HepG2 (cell line): ENCODE results near the gene PAPOLB. TPM values are rescaled to one million over a fixed set of nuclear protein-coding genes. Genes with fewer than 3 reads are reported as not detected.

ENCODE experiments used
- ARID5B ChIP-seq: IDR thresholded peaks from 2 replicates; pipeline ENCODE4 v1.4.0; 2020; ENCODE audit warnings: mild to moderate bottlenecking, missing genetic modification reagents
- BRD4 ChIP-seq: sonication (generic); formaldehyde crosslinking; IDR thresholded peaks from 2 replicates; pipeline ENCODE4 v1.4.0; 2020; ENCODE audit warnings: missing genetic modification reagents
- CTCF ChIP-seq: sonication (generic); formaldehyde crosslinking; IDR thresholded peaks from 2 replicates; pipeline ENCODE4 v1.5.0; 2020; ENCODE audit warnings: mild to moderate bottlenecking, missing genetic modification reagents, moderate library complexity
- FOXC1 ChIP-seq: sonication (generic); formaldehyde crosslinking; IDR thresholded peaks from 2 replicates; pipeline ENCODE4 v1.8.0; 2022; ENCODE audit warnings: mild to moderate bottlenecking, missing genetic modification reagents, borderline replicate concordance
- KDM4B ChIP-seq: sonication (generic); formaldehyde crosslinking; IDR thresholded peaks from 2 replicates; pipeline ENCODE4 v1.4.0; 2020; ENCODE audit warnings: missing genetic modification reagents
- MED13 ChIP-seq: sonication (generic); formaldehyde crosslinking; IDR thresholded peaks from 2 replicates; pipeline ENCODE4 v1.5.0; 2020; ENCODE audit warnings: missing genetic modification reagents
- NFKBIZ ChIP-seq: IDR thresholded peaks from 2 replicates; pipeline ENCODE4 v1.6.1; 2018; ENCODE audit warnings: missing genetic modification reagents, missing compliant biosample characterization
- PBX2 ChIP-seq: IDR thresholded peaks from 2 replicates; pipeline ENCODE4 v1.6.1; 2016; ENCODE audit warnings: control low read depth
- PITX1 ChIP-seq: sonication (generic); formaldehyde crosslinking; IDR thresholded peaks from 2 replicates; pipeline ENCODE4 v1.5.1; 2020; ENCODE audit warnings: mild to moderate bottlenecking, missing genetic modification reagents
- ZBTB38 ChIP-seq: sonication (generic); formaldehyde crosslinking; IDR thresholded peaks from 2 replicates; pipeline ENCODE4 v1.5.1; 2020; ENCODE audit warnings: mild to moderate bottlenecking, missing genetic modification reagents
- ZBTB49 ChIP-seq: sonication (generic); formaldehyde crosslinking; IDR thresholded peaks from 2 replicates; pipeline ENCODE4 v1.4.0; 2020; ENCODE audit warnings: missing genetic modification reagents, borderline replicate concordance
- ZNF326 ChIP-seq: sonication (generic); formaldehyde crosslinking; IDR thresholded peaks from 2 replicates; pipeline ENCODE4 v1.4.0; 2020; ENCODE audit warnings: missing genetic modification reagents, borderline replicate concordance
- ZNF503 ChIP-seq: sonication (generic); formaldehyde crosslinking; IDR thresholded peaks from 2 replicates; pipeline ENCODE4 v1.4.0; 2020; ENCODE audit warnings: missing genetic modification reagents
- ZNF784 ChIP-seq: sonication (generic); formaldehyde crosslinking; IDR thresholded peaks from 2 replicates; pipeline ENCODE4 v1.5.1; 2020; ENCODE audit warnings: missing genetic modification reagents, mild to moderate bottlenecking, borderline replicate concordance
- ZNF850 ChIP-seq: sonication (generic); formaldehyde crosslinking; conservative IDR thresholded peaks from 2 replicates; pipeline ENCODE4 v1.9.0; 2021; ENCODE audit warnings: mild to moderate bottlenecking, missing genetic modification reagents
- polyA plus RNA-seq, 8 experiments: library from polyadenylated mRNA; depleted of rRNA in 3 of 8; stranded (reverse) in 7 of 8; unstranded in 1 of 8; fragments of >200 nt; fragmentation: Illumina TruSeq in 4 of 8; extraction: Trizol in 4 of 8; gene quantifications; 2 replicates each; pipeline versions ENCODE4 v1.2.1 to v1.2.3, GENCODE V29; 2011 to 2016; ENCODE audit warnings: low read depth in 4 of 8, missing spikeins in 1 of 8, mixed read lengths in 1 of 8; ENCODE audit not compliant: insufficient read depth in 1 of 8
- total RNA-seq, 5 experiments: library from RNA; depleted of rRNA; stranded (reverse); fragments of >200 nt; fragmentation: Illumina TruSeq; extraction: Trizol; gene quantifications; 2 replicates each; pipeline ENCODE4 v1.2.3, GENCODE V29; 2016; ENCODE audit warnings: low read depth in 1 of 5
- TF ChIP-seq, protein P1 (sequence below): IDR thresholded peaks from 2 replicates; pipeline ENCODE4 v1.6.1; 2016; ENCODE audit warnings: mild to moderate bottlenecking

The PAPOLB gene
- total and polyA plus RNA-seq, 2 of the 13 experiments (the other 11 are each of a cell fraction or from before 2014, with no cell fraction given): not detected

DNA sequence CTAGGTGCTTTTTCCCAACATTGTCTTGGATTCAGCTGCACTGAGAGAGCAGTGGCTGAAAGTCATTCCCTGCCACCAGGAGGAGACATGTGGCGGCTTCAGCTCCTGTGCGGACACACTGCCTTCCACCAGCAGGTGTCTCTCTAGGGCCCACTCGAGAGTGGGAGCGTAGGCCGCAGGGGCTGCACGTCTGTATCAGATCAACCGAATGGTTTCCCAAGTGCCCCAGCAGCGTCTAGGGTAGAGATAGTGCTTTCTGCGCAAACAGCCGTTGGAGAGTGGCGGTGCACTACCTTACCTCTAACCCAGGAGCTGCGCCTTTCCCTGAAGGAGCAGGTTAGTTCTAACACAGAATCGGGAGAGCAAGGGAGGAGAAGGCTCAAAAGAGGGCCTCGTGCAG is 31.7 kb downstream of the PAPOLB start (continued):
- TF ChIP-seq, protein P1, sequence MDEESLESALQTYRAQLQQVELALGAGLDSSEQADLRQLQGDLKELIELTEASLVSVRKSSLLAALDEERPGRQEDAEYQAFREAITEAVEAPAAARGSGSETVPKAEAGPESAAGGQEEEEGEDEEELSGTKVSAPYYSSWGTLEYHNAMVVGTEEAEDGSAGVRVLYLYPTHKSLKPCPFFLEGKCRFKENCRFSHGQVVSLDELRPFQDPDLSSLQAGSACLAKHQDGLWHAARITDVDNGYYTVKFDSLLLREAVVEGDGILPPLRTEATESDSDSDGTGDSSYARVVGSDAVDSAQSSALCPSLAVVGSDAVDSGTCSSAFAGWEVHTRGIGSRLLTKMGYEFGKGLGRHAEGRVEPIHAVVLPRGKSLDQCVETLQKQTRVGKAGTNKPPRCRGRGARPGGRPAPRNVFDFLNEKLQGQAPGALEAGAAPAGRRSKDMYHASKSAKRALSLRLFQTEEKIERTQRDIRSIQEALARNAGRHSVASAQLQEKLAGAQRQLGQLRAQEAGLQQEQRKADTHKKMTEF (CRISPR knock-in tag): peak; percentile 45; the same call in 1 of the 2 replicates
- no peak for TF ChIP-seq ZBTB49 (CRISPR knock-in tag)
- TF ChIP-seq MED13 (CRISPR knock-in tag): no peak
- TF ChIP-seq FOXC1 (CRISPR knock-in tag): no peak
- TF ChIP-seq ZNF503 (CRISPR knock-in tag): no peak
- no peak for TF ChIP-seq NFKBIZ (CRISPR knock-in tag)
- TF ChIP-seq ZNF326 (CRISPR knock-in tag): no peak
- TF ChIP-seq KDM4B (CRISPR knock-in tag): 0 out of 2 replicates have a peak, but pooled peaks have one; percentile 70
- TF ChIP-seq PITX1: no peak
- TF ChIP-seq ZNF784 (CRISPR knock-in tag): no peak
- no peak for TF ChIP-seq ZBTB38
- TF ChIP-seq ZNF850 (CRISPR knock-in tag): no peak
- peak; percentile 26; the same call in 1 of the 2 replicates for TF ChIP-seq ARID5B (CRISPR knock-in tag)
- peak; percentile 100 for TF ChIP-seq CTCF (CRISPR knock-in tag)
- TF ChIP-seq BRD4 (CRISPR knock-in tag): no peak
- TF ChIP-seq PBX2 (CRISPR knock-in tag): no peak
